ENCODE measurements around the gene RAB20. TPM values are rescaled to one million over a fixed set of nuclear protein-coding genes. Genes with fewer than 3 reads are reported as not detected.

Gene RAB20
- total and polyA plus RNA-seq, 2 donors (not counting 1 experiment from before 2014, with no cell fraction given): 2.4 to 4.6 TPM

DNA sequence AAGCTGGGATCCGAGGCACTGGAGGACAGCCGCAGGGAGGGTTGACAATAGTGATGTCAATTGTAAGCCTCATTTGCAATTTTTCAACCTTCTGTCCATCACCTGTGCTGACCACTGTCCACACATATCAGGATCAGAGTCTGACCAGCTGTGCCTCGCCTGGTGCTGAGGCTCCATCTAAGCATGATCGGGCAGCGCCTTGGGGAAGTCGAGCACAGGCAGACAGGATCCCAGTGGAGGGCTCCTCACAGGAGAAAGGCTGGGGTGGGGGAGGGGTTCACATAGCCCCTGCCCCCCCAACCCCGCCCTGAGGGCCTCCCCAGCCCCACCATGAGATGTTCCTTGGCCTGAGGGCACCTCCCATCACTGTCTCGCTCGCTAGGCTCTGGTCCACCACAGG is 60.3 kb downstream of the RAB20 start:
- peaks cover 1 to 10% (median 3%) of the 10 kb centered on the region in 3 donors for H3K9me3 ChIP-seq (ENCODE audit: control extremely low read depth in 1 of 3, control insufficient read depth in 2 of 3, insufficient read depth in 1 of 3, low read length in 2 of 3)
- no peaks in the 10 kb centered on the region for H3K4me1 ChIP-seq (ENCODE audit: control insufficient read depth in 2 of 2, insufficient read depth in 2 of 2, low read length in 2 of 2)
- WGBS (ENCODE audit: insufficient coverage): 93% methylated on average over 5 of the region's 9 CpGs
- H3K36me3 ChIP-seq (replicated peaks in 1 of 2; ENCODE audit: control extremely low read depth in 1 of 2, control insufficient read depth in 1 of 2, extremely low read depth in 1 of 2, insufficient read depth in 2 of 2, low read length in 1 of 2): no peaks in the 10 kb centered on the region
- H4K20me1 ChIP-seq (ENCODE audit: control insufficient read depth, insufficient read depth, low read length, poor library complexity, severe bottlenecking): no peaks in the 10 kb centered on the region
- Mint-ChIP-seq H3K4me1 (no peaks in the 10 kb centered on the region), H3K4me3 (no peak overlapping the region), H3K27me3 (peaks cover 12% of the 10 kb centered on the region), H3K9me3 (ENCODE audit: insufficient read depth) (peaks cover 10% of the 10 kb centered on the region), H3K27ac (no peak overlapping the region)
- H3K27me3 ChIP-seq (replicated peaks in 1 of 4; ENCODE audit: control extremely low read depth in 1 of 4, control insufficient read depth in 3 of 4, insufficient read depth in 4 of 4, low read length in 3 of 4): peaks cover 0 to 4% (median 0%) of the 10 kb centered on the region in 4 experiments
- ChIA-PET POLR2A (no interaction called here), CTCF (no interaction called here)
- DNase-seq (no peak), ATAC-seq (ENCODE audit: low read depth) (no peak)
- intact Hi-C loops (cut with micrococcal nuclease): no loop called here
- no peak overlapping the region for H3K9ac ChIP-seq (ENCODE audit: low read length)
- H3K79me2 ChIP-seq (ENCODE audit: control insufficient read depth, insufficient read depth, low read length): no peaks in the 10 kb centered on the region
- no peak overlapping the region for H3K4me3 ChIP-seq (ENCODE audit: control extremely low read depth in 1 of 5, extremely low read depth in 1 of 5, insufficient read depth in 1 of 5, low read depth in 2 of 5, low read length in 4 of 5)
- no peak overlapping the region for H3K27ac ChIP-seq (ENCODE audit: low read length in 2 of 2)
- no peak overlapping the region for H3K4me2 ChIP-seq (replicated peaks; ENCODE audit: low read depth, low read length, poor library complexity, severe bottlenecking)
- H2AFZ ChIP-seq (ENCODE audit: insufficient read depth, low read depth, low read length, poor library complexity, severe bottlenecking): no peak overlapping the region
- TF ChIP-seq EZH2 (IDR thresholded peaks at IDR 0.05; ENCODE audit: borderline replicate concordance, insufficient read depth, low read depth, low read length, poor library complexity, severe bottlenecking): no peak
- TF ChIP-seq CTCF (IDR thresholded peaks at IDR 0.05): no peak

- Mint-ChIP-seq H3K27ac (no peak overlapping the region), H3K9me3 (ENCODE audit: insufficient read depth) (peaks cover 10% of the 10 kb centered on the region), H3K27me3 (peaks cover 10% of the 10 kb centered on the region), H3K4me1 (no peaks in the 10 kb centered on the region), H3K4me3 (no peak overlapping the region)
- ChIA-PET POLR2A (no interaction called here), CTCF (no interaction called here)
- no peak for ATAC-seq (ENCODE audit: low read depth)
- intact Hi-C loops (cut with micrococcal nuclease): no loop called here
- DNase-seq: no peak
- Histone ChIP-seq H3K79me2 (ENCODE audit: control insufficient read depth, insufficient read depth, low read length) (no peaks in the 10 kb centered on the region), H3K27me3 (replicated peaks in 1 of 4; ENCODE audit: control extremely low read depth in 1 of 4, control insufficient read depth in 3 of 4, insufficient read depth in 4 of 4, low read length in 3 of 4) (peaks cover 0 to 4% (median 0%) of the 10 kb centered on the region in 4 experiments), H2AFZ (ENCODE audit: insufficient read depth, low read depth, low read length, poor library complexity, severe bottlenecking) (no peak overlapping the region), H4K20me1 (ENCODE audit: control insufficient read depth, insufficient read depth, low read length, poor library complexity, severe bottlenecking) (no peaks in the 10 kb centered on the region), H3K4me1 (ENCODE audit: control insufficient read depth in 2 of 2, insufficient read depth in 2 of 2, low read length in 2 of 2) (no peaks in the 10 kb centered on the region), H3K9me3 (ENCODE audit: control extremely low read depth in 1 of 3, control insufficient read depth in 2 of 3, insufficient read depth in 1 of 3, low read length in 2 of 3) (peaks cover 1 to 10% (median 3%) of the 10 kb centered on the region in 3 donors), H3K36me3 (replicated peaks in 1 of 2; ENCODE audit: control extremely low read depth in 1 of 2, control insufficient read depth in 1 of 2, extremely low read depth in 1 of 2, insufficient read depth in 2 of 2, low read length in 1 of 2) (no peaks in the 10 kb centered on the region), H3K4me3 (ENCODE audit: control extremely low read depth in 1 of 5, extremely low read depth in 1 of 5, insufficient read depth in 1 of 5, low read depth in 2 of 5, low read length in 4 of 5) (no peak overlapping the region), H3K27ac (ENCODE audit: low read length in 2 of 2) (no peak overlapping the region), H3K9ac (ENCODE audit: low read length) (no peak overlapping the region), H3K4me2 (replicated peaks; ENCODE audit: low read depth, low read length, poor library complexity, severe bottlenecking) (no peak overlapping the region)
- 100% methylated on average over 1 of the region's 3 CpGs for WGBS (ENCODE audit: insufficient coverage)
- no peak for TF ChIP-seq EZH2 (IDR thresholded peaks at IDR 0.05; ENCODE audit: borderline replicate concordance, insufficient read depth, low read depth, low read length, poor library complexity, severe bottlenecking)
- TF ChIP-seq CTCF (IDR thresholded peaks at IDR 0.05): no peak
These were observed 61.2 kb downstream of the RAB20 start for GRCh38 chr13:110500341-110500740.
